ENCODE measurements around the gene TACSTD2.
"Not testable (repeated sequence)": the region's sequence is repeated elsewhere in the genome, so short reads cannot be mapped to it uniquely, and the experiment has no call there.

The TACSTD2 gene

GRCh38 chr1:58576727-58577653 lies at the start of gene TACSTD2:
Gene TACSTD2 (minus strand): TSS chr1:58577252. CDS start chr1:58577156, 96 bp downstream.
- no peak for TF ChIP-seq CTCF (IDR thresholded peaks at IDR 0.05; ENCODE audit: borderline replicate concordance, control extremely low read depth, extremely low read depth, insufficient read depth, missing control alignments)
- peak; percentile 33 for DNase-seq (ENCODE audit: low spot score)

DNA sequence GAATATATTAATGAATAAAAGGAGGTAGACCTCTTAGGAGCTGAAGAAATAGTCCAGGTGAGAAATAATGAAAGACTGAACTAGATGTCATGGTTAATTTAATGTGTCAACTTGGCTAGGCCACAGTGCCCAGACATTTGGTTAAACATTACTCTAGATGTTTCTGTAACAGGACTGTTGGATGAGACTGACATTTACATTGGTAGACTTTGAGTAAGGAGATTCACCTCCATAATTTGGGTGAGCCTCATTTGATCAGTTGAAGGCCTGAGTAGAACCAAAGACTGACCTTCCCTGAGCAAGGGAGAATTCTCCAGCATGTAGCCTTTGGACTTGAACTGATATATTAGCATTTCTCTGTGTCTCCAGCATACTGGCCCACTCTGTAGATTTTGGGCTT lies 49.2 kb upstream of the TACSTD2 start:
- no peak for DNase-seq (ENCODE audit: low spot score)
- TF ChIP-seq CTCF (IDR thresholded peaks at IDR 0.05; ENCODE audit: borderline replicate concordance, control extremely low read depth, extremely low read depth, insufficient read depth, missing control alignments): no peak
- in situ Hi-C loops (cut with MboI; ENCODE audit: low sequenced_read_pairs, unreplicated experiment): no loop called here

More at GRCh38 chr1:58576727-58577653, at the start of gene TACSTD2:
- in situ Hi-C loops (cut with MboI; ENCODE audit: low sequenced_read_pairs, unreplicated experiment): no loop called here

GRCh38 chr1:58623259-58623658 lies 46.2 kb upstream of the TACSTD2 start:
- in situ Hi-C loops (cut with MboI; ENCODE audit: low sequenced_read_pairs, unreplicated experiment): not testable (repeated sequence)

GRCh38 chr1:58622571-58622970 lies 45.5 kb upstream of the TACSTD2 start:
- TF ChIP-seq CTCF (IDR thresholded peaks at IDR 0.05; ENCODE audit: borderline replicate concordance, control extremely low read depth, extremely low read depth, insufficient read depth, missing control alignments): no peak
- DNase-seq (ENCODE audit: low spot score): no peak
- in situ Hi-C loops (cut with MboI; ENCODE audit: low sequenced_read_pairs, unreplicated experiment): no loop called here

More at GRCh38 chr1:58623259-58623658, 46.2 kb upstream of the TACSTD2 start:
- not testable (repeated sequence) for DNase-seq (ENCODE audit: low spot score)

DNA sequence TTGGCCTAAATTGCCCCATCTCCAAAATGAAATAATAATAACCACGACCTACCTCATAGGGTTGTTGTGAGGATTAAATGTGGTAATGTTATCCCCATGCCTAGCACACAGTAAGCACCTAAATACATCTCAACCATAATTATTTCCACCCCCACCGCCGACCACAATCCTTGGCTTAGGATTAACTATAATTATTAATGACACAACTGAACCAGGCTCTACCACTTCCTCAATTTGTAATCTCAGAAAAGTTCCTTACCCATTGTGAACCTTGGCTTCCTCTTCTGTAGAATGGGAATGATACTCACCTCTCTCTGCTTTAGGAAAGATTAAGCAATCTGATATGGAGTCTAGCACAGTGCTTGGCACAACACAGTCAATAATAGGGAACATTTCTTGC lies 44.3 kb upstream of the TACSTD2 start:
- DNase-seq (ENCODE audit: low spot score): no peak
- in situ Hi-C loops (cut with MboI; ENCODE audit: low sequenced_read_pairs, unreplicated experiment): no loop called here

DNA sequence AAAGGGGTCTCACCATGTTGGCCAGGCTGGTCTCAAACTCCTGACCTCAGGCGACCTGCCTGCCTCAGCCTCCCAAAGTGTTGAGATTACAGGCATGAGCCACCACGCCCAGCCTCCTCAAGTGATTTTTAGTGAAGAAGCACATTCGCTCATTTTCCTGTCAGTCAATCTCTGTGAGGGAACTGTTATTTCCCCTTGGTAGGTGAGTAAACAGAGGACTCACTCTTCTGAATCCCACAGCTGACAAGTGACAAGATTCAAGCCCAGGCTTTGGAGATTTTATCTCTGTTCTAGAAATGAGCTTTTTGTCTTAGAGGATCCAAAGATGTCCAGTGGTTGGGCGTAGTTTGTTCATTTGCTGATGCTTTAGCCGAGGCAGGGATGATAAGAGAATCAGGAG lies 43.9 kb upstream of the TACSTD2 start:
- in situ Hi-C loops (cut with MboI; ENCODE audit: low sequenced_read_pairs, unreplicated experiment): no loop called here
- DNase-seq (ENCODE audit: low spot score): no peak
- TF ChIP-seq CTCF (IDR thresholded peaks at IDR 0.05; ENCODE audit: borderline replicate concordance, control extremely low read depth, extremely low read depth, insufficient read depth, missing control alignments): no peak

More for the DNA sequence above, 44.3 kb upstream of the TACSTD2 start:
- no peak for TF ChIP-seq CTCF (IDR thresholded peaks at IDR 0.05; ENCODE audit: borderline replicate concordance, control extremely low read depth, extremely low read depth, insufficient read depth, missing control alignments)

GRCh38 chr1:58620259-58620658 lies 43.2 kb upstream of the TACSTD2 start:
- no peak for TF ChIP-seq CTCF (IDR thresholded peaks at IDR 0.05; ENCODE audit: borderline replicate concordance, control extremely low read depth, extremely low read depth, insufficient read depth, missing control alignments)
- in situ Hi-C loops (cut with MboI; ENCODE audit: low sequenced_read_pairs, unreplicated experiment): no loop called here
- DNase-seq (ENCODE audit: low spot score): no peak

Data from GM13976 (cell line).